ENCODE measurements around the gene MPP7.

The MPP7 gene

DNA sequence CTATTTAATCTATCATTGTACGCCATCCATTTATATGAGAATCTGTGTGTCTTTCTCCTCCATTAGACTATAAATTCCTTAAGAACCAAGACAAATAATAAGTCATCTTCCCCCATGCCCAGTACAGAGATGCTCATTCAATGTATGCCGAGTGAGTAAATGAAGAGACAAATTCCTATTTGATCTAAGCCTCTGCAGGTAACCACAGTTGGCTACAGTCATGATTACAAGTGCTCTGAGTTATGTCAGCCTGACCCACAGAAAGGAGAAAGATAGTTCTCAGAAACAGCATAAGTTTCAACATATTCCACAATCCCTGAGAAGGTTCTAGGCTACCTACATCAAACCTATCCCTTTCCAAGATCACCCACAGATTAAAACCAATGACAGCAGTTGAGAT, 46.1 kb downstream of the MPP7 start:
- Histone ChIP-seq H3K4me3 (ENCODE audit: low read length) (no peak overlapping the region), H3K4me1 (ENCODE audit: control insufficient read depth, low read length) (no peaks in the 10 kb centered on the region), H3K9me3 (ENCODE audit: control insufficient read depth, insufficient read depth, low read length) (no peaks in the 10 kb centered on the region), H3K9me2 (replicated peaks; ENCODE audit: control insufficient read depth, low read length) (no peaks in the 10 kb centered on the region), H3K36me3 (ENCODE audit: control insufficient read depth, low read length) (no peaks in the 10 kb centered on the region), H3K79me2 (ENCODE audit: control insufficient read depth, low read length) (no peaks in the 10 kb centered on the region), H3K27ac (ENCODE audit: low read depth, low read length) (no peak overlapping the region), H3K27me3 (ENCODE audit: control insufficient read depth, low read length) (no peaks in the 10 kb centered on the region), H4K20me1 (ENCODE audit: control insufficient read depth, insufficient read depth, low read depth, low read length) (no peaks in the 10 kb centered on the region), H3K4me2 (ENCODE audit: low read length) (no peak overlapping the region), H3F3A (ENCODE audit: control insufficient read depth, insufficient read depth) (no peaks in the 10 kb centered on the region)
- no peak for TF ChIP-seq EZH2phosphoT487 (IDR thresholded peaks at IDR 0.05; ENCODE audit: borderline replicate concordance, low read length)
- TF ChIP-seq, protein P1, sequence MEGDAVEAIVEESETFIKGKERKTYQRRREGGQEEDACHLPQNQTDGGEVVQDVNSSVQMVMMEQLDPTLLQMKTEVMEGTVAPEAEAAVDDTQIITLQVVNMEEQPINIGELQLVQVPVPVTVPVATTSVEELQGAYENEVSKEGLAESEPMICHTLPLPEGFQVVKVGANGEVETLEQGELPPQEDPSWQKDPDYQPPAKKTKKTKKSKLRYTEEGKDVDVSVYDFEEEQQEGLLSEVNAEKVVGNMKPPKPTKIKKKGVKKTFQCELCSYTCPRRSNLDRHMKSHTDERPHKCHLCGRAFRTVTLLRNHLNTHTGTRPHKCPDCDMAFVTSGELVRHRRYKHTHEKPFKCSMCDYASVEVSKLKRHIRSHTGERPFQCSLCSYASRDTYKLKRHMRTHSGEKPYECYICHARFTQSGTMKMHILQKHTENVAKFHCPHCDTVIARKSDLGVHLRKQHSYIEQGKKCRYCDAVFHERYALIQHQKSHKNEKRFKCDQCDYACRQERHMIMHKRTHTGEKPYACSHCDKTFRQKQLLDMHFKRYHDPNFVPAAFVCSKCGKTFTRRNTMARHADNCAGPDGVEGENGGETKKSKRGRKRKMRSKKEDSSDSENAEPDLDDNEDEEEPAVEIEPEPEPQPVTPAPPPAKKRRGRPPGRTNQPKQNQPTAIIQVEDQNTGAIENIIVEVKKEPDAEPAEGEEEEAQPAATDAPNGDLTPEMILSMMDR (IDR thresholded peaks at IDR 0.05; ENCODE audit: low read depth, low read length, poor library complexity, severe bottlenecking), result no peak

- Histone ChIP-seq H3K79me2 (ENCODE audit: control insufficient read depth, low read length) (no peaks in the 10 kb centered on the region), H3K27me3 (ENCODE audit: control insufficient read depth, low read length) (no peaks in the 10 kb centered on the region), H3K9me2 (replicated peaks; ENCODE audit: control insufficient read depth, low read length) (no peaks in the 10 kb centered on the region), H3F3A (ENCODE audit: control insufficient read depth, insufficient read depth) (no peaks in the 10 kb centered on the region), H3K36me3 (ENCODE audit: control insufficient read depth, low read length) (no peaks in the 10 kb centered on the region), H3K4me2 (ENCODE audit: low read length) (no peak overlapping the region), H3K4me1 (ENCODE audit: control insufficient read depth, low read length) (no peaks in the 10 kb centered on the region), H4K20me1 (ENCODE audit: control insufficient read depth, insufficient read depth, low read depth, low read length) (no peaks in the 10 kb centered on the region), H3K4me3 (ENCODE audit: low read length) (no peak overlapping the region), H3K27ac (ENCODE audit: low read depth, low read length) (no peak overlapping the region), H3K9me3 (ENCODE audit: control insufficient read depth, insufficient read depth, low read length) (no peaks in the 10 kb centered on the region)
- TF ChIP-seq, protein P1 (IDR thresholded peaks at IDR 0.05; ENCODE audit: low read depth, low read length, poor library complexity, severe bottlenecking), result no peak
- no peak for TF ChIP-seq EZH2phosphoT487 (IDR thresholded peaks at IDR 0.05; ENCODE audit: borderline replicate concordance, low read length)
These were observed 48.4 kb downstream of the MPP7 start for GRCh38 chr10:28254290-28254985.

- Histone ChIP-seq H3K4me1 (ENCODE audit: control insufficient read depth, low read length) (no peaks in the 10 kb centered on the region), H3K4me3 (ENCODE audit: low read length) (no peak overlapping the region), H3K36me3 (ENCODE audit: control insufficient read depth, low read length) (no peaks in the 10 kb centered on the region), H3K4me2 (ENCODE audit: low read length) (no peak overlapping the region), H3F3A (ENCODE audit: control insufficient read depth, insufficient read depth) (no peaks in the 10 kb centered on the region), H3K27ac (ENCODE audit: low read depth, low read length) (no peak overlapping the region), H3K9me2 (replicated peaks; ENCODE audit: control insufficient read depth, low read length) (no peaks in the 10 kb centered on the region), H3K9me3 (ENCODE audit: control insufficient read depth, insufficient read depth, low read length) (no peaks in the 10 kb centered on the region), H3K27me3 (ENCODE audit: control insufficient read depth, low read length) (peaks cover 4% of the 10 kb centered on the region; the same call in 1 of the 2 replicates), H3K79me2 (ENCODE audit: control insufficient read depth, low read length) (no peaks in the 10 kb centered on the region), H4K20me1 (ENCODE audit: control insufficient read depth, insufficient read depth, low read depth, low read length) (no peaks in the 10 kb centered on the region)
- TF ChIP-seq EZH2phosphoT487 (IDR thresholded peaks at IDR 0.05; ENCODE audit: borderline replicate concordance, low read length), result no peak
- TF ChIP-seq, protein P1 (IDR thresholded peaks at IDR 0.05; ENCODE audit: low read depth, low read length, poor library complexity, severe bottlenecking), result no peak
These were observed 49.6 kb downstream of the MPP7 start for GRCh38 chr10:28253169-28253785.
